GM21528 (cell line): ENCODE measurements around the gene IKZF2.

Experiments
- ATAC-seq: cut with Tn5 transposase; IDR thresholded peaks from one replicate; pipeline ENCODE4 v1.9.1; 2021; ENCODE audit warnings: mild to moderate bottlenecking, moderate library complexity; ENCODE audit not compliant: unreplicated experiment, low FRiP score

Gene IKZF2

GRCh38 chr2:212968284-212969081 is 182.9 kb downstream of the IKZF2 start:
- ATAC-seq = no peak

- no peak for ATAC-seq
Measured at GRCh38 chr2:212966884-212967283, 184.5 kb downstream of the IKZF2 start.

GRCh38 chr2:212962691-212963090 is 188.7 kb downstream of the IKZF2 start:
- no peak for ATAC-seq

- no peak for ATAC-seq
Measured at GRCh38 chr2:212961255-212961654, 190.2 kb downstream of the IKZF2 start.

GRCh38 chr2:212960336-212960735 is 191.1 kb downstream of the IKZF2 start:
- ATAC-seq = no peak

- no peak for ATAC-seq
Measured at GRCh38 chr2:212959471-212960117, 191.8 kb downstream of the IKZF2 start.

GRCh38 chr2:212958757-212959295 is 192.6 kb downstream of the IKZF2 start:
- no peak for ATAC-seq

GRCh38 chr2:212958133-212958532 is 193.3 kb downstream of the IKZF2 start:
- ATAC-seq = no peak

- no peak for ATAC-seq
Measured at GRCh38 chr2:212957624-212958023, 193.8 kb downstream of the IKZF2 start.

- ATAC-seq = no peak
Measured at GRCh38 chr2:212956665-212957607, 194.5 kb downstream of the IKZF2 start.

- ATAC-seq = peak; percentile 91
Measured at GRCh38 chr2:212953170-212953920, 198.1 kb downstream of the IKZF2 start.

GRCh38 chr2:212949786-212950185 is 201.6 kb downstream of the IKZF2 start:
- ATAC-seq = no peak
